GM19043 (cell line): ENCODE measurements around the gene KIF3B.
"Not testable (repeated sequence)": the region's sequence is repeated elsewhere in the genome, so short reads cannot be mapped to it uniquely, and the experiment has no call there.

ENCODE experiments used
- ATAC-seq: cut with Tn5 transposase; IDR thresholded peaks from one replicate; pipeline ENCODE4 v1.9.1; 2021; ENCODE audit warnings: low read depth; ENCODE audit not compliant: unreplicated experiment

KIF3B gene

DNA sequence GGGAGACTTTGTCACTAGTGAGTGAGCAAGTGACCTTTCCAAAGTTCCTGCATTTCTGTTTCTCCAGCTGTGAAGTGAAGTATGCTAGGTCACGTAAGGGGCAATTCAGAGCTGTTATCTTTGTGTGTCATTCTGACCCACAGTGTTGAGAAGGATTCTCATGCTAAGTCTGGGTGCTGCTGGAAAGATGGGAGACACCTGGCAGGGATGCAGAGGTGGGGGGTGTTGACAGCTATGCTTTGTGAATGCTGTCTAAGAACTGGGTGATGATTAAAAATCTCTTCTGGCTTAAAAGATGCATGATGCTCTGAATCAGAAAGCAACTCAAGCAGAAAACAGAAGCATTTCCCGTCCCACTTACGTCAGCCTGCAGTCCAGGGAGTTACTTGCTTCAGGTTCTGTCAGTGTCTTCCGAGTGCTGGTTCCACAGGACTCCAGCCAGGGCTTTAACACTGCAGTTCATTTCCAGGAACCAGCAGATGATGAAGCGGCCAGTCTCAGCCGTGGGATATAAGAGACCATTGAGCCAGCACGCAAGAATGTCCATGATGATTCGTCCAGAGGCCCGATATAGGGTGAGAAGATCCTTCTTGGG, 49.7 kb downstream of the KIF3B start:
- ATAC-seq = no peak

DNA sequence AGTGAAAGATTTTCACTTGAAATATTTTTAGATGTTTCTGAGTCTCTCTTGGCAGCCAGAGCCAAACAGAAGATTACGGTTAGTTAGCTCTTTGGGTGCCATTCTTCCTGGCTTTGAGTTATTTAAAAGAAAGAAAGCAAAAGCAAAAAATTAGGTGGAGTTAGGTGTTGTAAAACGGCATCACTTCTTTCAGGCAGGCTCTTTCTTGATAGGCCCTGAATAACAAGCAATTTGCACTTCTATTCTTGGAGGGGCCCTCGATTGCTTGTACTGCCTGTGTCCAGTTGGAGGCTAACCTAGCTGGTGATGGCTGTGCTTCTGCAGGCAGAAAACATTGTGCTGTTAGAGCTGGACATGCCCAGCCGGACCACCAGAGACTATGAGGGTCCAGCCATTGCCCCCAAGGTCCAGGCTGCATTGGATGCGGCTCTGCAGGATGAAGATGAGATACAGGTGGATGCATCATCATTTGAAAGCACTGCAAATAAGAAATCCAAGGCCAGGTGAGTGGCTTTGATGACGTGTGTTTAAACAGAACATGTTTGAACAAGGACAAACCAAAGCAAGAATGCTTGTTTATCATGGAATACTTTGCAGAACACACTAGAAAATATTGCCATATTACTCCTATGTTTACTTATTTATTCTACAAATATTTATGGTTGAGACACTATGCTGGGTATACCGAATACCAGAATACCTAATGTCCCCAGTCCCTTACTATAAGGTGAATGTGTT, 52.5 kb downstream of the KIF3B start:
- ATAC-seq = no peak

DNA sequence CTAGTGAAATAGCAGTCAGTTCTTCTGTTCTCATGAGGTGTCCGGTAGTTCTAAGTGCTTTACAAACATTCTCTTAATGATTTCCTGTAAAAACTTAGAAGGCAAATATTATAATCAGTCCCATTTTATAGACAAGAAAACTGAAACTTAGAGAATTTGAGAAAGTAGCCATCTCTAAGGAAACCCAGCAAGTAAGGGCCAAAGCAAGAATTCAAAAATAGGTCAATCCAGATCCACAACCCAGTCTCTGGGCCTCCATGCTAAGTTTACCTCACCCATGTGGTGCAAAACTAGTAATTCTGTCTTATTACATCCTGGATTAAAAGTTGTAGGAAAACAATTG, 53.1 kb downstream of the KIF3B start:
- ATAC-seq = no peak

DNA sequence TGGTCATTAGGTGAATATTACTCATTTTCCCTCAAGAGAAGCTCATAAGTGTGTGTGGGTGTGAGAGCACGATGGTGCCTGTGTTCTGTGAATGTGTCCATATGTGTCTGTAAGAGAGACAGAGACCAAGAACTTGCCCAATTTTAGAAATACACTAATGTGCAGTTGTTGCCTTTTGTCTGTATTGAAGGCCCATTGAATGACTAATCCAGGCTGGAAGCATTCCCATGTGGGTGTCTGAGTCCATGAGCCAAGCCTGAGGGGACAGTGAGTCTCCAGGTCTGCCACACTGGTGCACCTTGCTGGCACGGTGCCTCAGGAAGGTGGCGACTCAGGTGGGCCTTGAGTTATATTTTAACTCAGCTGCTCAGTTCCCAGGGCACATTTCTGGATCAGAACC, 55.2 kb downstream of the KIF3B start:
- ATAC-seq = no peak

DNA sequence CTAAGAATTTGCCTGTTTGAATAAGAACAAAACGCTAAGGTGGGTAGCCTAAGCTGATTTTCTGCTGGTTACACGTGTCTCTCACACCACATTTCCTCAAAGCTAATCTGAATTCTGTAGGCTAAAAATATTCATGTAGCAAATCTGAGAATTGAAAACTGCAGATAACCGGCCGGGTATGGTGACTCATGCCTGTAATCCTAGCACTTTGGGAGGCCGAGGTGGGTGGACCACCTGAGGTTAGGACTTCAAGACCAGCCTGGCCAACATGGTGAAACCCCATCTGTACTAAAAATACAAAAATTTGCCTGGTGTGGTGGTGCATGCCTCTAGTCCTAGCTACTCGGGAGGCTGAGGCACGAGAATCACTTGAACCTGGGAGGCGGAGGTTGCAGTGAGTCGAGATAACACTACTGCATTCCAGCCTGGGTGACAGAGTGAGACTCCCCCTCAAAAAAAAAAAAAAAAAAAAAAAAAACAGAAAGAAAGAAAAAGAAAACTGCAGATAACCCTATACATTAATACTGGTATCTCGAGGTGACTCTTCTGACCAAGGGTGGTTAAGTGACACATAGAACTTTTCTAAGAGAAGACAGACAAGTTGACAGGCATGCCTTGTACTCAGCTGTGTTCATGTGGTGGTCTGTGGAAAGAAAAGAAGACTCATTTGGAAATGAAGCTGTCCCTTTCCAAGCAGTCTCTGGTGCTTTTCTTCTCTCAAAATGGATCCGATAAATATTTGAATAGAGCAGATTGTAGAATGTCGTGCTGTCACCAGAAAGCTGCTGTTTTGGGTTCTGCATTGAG, 55.9 kb downstream of the KIF3B start:
- no peak for ATAC-seq

DNA sequence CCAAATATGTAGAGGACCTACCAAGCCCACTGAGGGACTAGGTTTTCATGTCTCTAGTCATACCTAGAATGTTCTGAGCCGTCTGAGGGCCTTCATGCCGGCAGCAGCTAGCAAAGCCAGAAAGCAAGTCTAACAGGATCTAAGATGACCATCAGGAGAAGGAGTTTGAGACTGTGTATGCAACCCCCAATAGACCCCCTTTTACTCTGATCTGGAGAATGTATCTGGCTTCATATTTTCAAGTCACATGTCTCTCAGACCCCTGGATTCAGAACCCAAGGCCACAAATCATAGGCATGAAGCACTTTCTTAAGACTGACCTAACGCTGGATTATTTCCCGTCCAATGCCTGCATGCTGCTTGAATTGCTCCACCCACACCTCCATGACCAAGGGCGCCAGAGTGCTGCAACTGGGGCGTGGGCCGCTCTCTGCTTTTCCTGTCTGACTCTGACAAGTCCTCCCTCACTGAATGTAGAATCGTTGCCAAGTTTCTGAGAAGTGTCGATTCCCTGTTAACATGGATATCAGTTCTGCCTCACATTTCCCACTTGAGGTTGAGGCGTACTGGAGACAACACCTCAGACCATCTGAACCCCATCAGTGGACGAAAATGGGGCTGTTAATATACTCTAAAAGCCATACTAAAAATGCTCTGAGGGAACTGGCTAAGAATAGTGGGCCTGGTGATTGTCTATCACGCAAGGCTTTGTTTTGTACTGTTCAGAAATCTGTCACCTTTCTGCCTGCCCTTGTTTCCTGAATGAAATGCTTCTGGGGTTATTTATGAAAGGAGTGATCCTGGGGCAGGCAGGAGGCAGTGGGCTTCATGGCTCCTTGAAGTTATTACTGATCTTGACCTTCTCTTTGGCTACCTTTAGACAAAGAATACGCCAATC, 56.8 kb downstream of the KIF3B start:
- no peak for ATAC-seq

DNA sequence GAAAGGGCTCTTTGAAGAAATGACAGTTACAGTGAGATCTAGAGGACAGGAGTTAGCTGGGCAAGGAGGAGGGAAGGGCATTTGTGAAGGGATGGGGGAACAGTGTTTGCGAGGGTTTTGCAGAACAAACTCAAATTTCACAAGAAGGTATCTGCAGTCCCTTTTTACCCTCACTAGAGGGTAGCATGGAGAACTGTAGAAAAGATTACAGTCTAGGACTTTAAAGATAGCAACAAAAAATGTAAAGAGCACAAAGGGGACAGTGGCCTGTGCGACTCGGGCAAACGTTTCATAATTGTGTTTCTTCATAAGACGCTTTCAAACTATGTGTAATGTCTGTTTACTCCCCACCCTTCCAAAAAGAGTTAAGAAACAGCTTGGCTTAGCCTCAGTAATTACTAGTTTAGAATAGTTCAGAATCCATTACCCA, 59.5 kb downstream of the KIF3B start:
- no peak for ATAC-seq

DNA sequence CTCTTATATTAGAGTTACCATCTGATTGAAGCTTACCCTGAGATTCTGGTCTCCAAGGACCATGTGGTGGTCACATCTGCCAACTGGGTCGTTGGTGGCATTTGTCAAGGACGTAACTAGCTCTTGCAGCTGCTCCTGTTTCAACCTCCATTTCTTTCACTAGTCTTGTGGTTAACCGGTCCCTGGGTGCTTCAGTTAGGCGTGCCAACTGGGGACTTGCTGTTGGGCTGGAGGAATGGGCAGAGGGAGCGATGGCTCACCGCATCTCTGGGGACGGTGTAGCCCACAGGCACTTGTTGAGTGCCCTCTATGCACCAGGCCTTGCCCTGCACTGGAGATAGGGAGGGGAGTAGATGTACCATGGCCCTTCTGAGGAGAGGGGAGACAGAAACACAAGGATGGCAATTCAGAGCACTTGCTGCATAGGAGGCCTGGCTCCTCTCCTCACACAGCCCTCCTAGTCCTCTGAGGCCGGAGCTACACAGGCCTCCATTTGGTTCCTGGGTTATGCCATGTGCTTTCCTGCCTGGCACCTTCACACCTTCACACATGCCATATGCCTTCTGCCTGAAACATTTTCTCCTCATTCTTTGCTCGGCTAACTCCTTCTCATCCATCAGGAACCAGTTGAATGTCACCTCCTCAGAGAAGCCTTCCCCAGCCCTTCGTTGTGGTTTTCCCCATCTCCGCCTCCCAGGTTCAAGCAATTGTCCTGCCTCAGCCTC, 60.6 kb downstream of the KIF3B start:
- no peak for ATAC-seq

DNA sequence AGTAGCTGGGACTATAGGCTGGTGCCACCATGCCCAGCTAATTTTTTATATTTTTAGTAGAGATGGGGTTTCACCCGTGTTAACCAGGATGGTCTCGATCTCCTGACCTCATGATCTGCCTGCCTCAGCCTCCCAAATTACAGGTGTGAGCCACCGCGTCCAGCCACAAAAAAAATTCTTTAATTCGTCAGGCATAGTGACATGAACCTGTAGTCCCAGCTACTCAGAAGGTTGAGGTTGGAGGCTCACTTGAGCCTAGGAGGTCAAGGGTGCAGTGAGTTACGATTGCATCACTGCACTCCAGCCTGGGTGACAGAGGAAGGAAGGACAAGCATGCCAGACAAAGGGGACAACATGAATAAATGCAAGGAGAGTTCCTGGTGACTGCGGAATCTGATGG, 61.2 kb downstream of the KIF3B start:
- ATAC-seq = no peak

DNA sequence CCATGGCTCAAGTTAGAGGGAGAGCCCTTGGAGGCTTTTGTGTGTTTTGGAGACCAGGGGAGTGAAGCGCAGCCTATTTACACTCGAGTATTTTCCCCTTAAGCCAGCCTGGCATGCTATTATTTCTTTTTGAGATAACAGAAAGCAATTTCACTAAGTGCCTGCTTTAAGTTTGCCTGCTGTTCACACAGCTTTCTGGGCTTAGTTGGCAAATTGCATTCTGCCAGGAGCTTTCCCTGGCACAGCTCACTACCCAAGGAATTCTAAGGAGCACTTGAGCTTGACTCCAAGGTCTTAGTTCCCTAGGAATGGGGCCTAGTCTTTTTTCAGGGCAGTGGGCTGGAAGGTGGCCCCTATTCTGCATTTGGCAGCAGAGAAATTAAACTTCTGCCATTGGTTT, 61.7 kb downstream of the KIF3B start:
- no peak for ATAC-seq

DNA sequence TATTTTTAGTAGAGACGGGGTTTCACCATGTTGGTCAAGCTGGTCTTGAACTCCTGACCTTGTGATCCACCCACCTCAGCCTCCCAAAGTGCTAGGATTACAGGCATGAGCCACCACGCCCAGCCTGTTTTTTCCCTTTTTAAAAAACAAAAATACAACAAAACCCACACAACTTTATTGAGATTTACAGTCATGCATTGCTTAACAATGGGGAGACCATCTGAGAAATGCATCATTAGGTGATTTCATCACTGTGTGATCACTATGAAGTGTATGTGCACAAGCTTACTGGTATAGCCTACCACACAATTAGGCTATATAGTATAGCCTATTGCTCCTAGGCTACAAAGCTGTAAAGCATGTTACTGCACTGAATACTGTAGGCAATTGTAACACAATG, 63.6 kb downstream of the KIF3B start:
- not testable (repeated sequence) for ATAC-seq

DNA sequence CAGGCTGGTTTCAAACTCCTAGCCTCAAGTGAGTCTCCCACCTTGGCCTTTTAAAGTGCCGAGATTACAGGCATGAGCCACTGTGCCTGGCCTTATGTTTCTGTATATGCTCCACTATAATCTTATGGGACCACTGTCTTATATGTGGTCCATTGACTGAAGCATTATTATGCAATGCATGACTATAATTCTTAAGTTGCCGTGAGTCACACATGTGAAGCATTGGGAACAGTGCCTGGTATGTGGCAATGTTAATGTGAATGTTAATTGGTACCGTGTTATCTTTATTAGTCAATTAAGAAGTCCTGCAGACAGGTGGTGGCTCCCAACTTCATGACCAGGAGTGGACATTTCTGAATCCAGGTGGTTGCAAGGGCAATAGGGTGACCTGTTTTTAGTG, 66.0 kb downstream of the KIF3B start:
- ATAC-seq = no peak

DNA sequence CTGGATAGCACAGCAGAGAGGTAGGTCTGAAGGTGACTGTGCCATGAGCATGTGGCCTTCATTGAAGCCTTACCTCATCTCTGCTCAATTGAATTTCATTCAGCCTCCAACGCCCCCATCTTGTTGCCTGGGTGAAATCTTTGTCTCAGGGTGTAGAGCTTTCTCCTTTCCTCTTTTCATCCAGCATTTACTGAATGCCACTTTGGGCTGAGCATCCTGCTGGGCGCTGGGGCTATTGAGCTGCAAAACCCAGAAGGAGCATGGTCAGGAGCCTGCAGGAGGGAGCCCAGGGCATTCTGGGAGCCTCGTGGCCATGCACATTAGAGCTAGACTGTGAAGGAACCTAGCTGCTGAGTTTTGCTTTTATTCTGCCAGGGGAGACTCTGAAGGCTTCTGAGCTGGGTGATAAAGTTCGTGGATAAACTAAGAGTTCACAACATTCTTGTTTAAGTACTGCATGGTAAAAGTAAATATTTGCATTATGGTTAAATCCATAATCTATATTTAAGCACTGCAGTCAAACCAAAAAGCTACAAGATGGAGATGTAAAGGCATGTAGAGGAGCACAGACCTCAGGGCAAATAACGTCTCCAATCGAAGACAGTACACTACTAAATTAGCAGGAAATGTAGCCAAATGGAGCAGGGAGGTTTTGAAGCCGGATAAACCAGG, 67.5 kb downstream of the KIF3B start:
- ATAC-seq = no peak

DNA sequence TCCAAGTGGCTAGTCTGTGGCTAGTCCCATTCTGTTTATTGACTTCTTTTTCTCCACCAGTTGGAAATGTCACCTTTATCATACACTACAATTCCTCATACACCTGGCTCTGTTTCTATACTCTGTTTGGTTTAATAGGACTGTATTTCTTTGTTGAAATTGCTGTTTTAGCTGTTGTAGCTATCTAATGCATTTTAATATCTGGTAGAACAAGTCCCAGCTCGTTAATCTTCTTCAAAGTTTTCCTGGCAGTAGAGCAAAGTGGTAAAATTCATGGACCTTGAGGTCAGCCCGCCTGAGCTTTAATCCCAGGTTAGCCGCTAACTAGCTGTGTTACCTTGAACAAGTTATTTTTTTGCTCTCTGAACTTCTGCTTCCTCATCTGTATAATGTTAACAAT, 70.8 kb downstream of the KIF3B start:
- no peak for ATAC-seq

DNA sequence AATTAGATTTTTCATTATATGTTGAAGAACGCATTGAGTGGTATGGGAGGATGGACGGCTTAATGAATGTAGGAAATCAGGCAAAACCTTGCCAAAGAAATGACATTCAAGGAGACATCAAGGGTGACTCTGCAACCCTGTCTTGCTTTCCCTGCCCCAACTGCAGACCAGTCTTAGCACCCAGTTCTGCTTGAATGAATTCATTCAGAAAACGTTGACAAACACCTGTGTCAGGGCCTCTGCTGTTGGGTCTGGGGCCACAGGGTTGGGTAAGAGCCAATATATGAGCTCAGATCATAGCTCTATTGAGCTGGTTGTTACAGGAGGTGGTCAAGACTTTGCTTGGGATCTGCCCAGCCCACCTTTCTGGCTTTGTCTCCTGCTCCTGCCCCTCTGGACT, 73.0 kb downstream of the KIF3B start:
- no peak for ATAC-seq

DNA sequence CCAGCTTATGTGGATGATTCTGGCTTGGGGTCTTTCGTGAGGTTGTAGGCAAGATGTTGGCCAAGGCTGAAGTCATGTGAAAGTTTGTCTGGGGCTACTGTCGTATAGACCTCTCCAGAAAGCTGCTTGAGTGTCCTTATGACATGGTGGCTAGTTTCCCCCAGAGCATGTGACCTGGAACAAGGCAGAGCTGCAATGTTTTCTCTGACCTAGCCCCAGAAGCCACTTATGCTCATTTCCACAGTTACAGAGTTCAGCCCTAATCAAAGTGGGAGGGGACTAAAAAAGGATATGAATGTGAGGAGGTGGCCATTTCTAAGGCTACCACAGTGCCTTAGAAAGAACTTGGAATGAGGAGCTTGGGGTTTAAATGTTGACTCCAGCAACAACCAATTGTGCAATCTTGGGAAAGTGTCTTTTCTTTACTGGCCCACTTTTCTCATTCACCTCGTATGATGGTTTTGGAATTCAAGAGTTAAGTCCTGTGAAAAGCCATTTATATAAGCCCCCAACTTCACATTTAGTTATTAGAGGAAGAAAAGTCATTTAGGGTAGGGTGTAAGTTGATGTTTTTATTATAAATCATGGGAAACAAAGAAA, 74.8 kb downstream of the KIF3B start:
- ATAC-seq = no peak

DNA sequence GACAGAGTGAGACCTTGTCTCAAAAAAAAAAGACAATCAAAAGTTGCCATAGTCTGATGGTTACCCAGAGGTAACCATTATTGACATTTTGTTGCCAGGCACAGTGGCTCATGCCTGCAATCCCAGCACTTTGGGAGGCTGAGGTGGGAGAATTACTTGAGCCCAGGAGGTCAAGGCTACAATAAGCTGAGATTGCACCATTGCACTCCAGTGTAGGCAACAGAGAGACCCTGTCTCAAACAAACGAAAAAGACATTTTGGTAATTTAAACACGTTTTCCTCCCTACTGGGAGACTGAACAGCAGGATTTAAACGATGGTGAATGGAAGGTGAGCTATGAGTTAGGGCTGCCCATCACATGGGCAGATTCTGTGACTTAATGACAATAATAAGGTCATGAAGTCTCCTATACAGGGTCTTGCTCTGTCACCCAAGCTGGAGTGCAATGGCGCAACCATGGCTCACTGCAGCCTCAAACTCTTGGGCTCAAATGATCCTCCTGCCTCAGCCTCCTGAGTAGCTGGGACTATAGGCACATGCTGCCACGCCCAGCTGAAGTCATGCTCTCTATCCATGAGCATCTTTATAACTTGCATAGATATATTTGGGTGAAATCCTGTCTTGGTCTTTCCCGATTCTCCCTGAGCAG, 76.5 kb downstream of the KIF3B start:
- no peak for ATAC-seq

DNA sequence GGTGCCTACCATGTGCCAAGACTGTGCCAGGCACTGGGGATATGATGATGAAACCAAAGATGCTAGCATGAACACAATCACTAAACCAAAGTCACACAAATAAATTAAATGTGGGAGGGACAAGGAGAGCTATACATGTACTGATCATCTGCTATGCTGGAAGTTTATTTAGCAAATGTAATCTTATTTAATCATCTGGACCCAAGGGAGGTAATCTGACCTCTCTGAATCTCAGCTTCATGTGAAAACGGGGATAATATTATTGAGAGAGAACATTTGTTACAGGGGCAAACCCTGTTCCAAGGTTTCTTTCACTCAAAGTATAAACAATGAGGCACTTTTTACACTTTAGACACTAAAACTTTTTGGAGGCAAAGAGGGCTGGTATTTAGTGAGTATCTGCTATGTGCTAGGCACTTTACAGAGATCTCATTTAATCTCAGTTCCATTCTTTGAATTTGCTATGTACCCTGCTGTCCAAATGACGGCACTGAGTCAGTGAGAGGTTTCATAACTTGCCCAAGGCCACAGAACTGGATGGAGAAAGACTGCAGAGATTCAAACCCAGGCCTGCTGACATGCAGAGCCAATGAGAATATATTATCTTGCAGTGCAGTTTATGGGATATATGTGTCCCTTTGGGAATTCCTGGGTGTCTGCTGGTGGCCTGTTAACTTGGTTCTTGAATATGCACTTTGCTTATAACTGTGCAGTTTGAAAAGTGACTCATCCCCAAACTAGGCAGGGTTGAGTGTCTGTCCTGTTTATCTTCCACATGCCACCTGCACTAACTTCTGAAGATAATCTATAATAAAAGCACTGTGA, 77.4 kb downstream of the KIF3B start:
- no peak for ATAC-seq
